Hypothalamus (tissue), 51 donors: ENCODE measurements around the gene TRPV5.

Experiments
- DNase-seq, 51 donors: peaks; one replicate each; lab custom pipeline; 2025; lab: John Stamatoyannopoulos, UW

TRPV5 gene

DNA sequence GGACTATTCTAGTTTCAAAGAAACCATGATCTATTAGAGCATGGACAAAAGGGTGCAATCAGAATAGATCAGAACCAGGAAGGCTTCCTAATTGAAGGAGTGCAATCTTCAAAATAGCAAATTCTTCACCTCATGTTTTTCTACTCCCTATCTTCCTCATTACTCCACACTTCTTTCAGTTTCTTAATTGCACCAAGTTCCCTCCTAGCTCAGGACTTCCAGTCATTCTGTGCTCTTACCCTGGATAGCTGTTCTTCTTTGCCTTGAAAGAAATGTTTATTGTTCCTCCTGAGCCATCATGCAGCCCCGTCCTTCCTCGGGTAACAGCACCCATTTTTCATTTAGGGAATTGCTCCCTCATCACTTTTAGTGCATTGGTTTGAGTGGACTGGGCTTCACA lies 23.1 kb downstream of the TRPV5 start:
- no peak for DNase-seq

DNA sequence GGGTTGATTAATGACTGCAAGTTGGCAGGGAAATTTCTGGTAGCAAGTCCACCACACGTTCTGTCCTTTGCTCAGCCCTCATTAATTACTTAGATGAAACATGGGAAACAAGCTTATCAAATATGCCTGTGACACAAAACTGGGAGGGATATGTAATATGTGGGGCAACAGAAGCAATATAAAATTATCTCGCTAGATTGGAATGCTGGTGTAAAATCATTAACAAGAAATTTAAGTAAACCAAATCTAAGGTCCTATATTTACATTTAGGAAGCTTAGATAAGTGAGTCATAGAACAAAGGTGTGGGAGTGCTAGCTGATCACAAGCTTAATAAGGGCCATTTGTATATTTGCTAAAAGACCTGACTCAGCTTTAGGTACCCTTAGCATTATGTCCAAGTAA lies 23.5 kb downstream of the TRPV5 start:
- no peak for DNase-seq

DNA sequence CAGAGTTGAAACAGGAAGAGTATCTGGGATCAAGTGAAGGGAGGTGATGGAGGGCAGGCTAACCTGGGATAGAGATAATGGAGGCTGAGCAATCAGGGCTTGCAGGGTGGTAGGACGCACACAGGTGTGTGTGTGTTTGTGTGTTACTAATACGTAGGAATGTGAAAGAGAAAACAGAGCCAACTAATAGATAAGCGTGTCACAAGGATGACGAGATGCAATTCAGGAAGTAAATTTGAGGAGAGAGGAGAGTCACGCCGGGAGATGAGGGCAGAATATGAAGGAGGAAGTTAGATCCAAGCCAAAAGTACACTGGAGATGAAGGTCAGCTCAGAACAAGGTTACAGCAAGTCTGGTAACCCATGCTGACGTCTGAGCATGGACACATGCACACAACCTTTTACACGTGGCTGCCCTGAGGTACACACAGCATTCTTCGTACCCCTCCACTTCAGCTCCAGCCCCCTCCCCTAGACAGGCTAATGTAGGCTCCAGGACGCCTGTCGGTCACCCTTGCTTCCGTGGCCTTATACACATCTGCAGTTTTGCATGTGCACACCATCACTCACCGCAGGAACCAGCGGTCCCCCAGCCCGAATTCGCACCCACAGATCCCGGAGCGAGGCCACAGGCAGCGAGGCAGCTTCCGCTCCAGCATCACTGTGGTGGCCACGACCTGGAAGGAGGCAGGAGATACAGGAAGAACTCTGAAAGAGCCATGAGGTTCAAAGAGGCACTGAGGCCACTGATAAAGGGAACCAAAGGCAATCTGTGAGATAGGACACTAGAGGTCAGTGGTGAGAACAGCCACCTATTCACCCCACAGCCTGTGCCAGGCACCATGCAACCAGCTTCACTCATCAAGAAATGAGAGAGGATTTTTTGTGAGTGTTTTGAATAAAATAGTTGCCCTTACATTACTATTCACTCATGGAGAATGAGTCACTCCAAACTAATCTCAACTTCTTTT lies 24.3 kb downstream of the TRPV5 start:
- peak in 3 of 51 donors; percentile 5 to 32 (median 9) for DNase-seq

DNA sequence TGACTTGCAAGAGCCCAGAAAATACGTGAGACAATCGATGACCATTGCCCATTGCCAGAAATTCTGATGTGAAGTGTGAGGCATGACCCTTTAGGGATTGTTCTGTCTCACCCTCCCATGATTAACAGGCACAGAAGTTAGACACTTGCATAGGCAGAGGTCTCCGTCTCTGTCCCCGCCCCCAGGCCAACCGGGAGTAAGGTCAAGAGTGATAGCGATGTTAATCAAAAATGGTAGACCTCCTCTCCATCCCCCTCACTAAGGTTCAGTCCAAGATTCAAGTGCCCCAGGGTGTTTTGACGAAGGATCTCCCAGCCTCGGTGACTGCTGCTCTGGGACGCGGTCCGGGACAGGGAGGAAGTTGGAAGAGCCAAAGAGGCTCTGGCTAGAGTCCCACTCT lies 25.3 kb downstream of the TRPV5 start:
- DNase-seq: no peak

DNA sequence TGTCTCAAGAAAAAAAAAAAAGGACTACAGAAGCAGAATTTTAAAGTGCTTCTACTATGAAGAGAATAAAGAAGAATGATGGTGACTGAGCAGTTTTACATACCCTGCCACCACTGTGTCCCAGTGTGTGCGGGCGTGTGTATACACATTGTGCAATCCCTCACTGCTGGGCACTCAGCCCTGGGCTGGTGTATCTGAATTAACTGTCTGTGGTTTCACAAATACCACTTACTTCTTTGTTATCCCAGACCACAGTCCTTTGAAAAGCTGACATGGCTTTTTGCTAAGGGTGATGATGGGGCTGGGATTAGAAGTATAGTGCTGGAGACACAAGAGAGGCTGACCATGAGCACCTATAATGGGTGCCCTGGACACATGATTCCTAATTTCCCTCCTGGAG lies 26.9 kb downstream of the TRPV5 start:
- no peak for DNase-seq

DNA sequence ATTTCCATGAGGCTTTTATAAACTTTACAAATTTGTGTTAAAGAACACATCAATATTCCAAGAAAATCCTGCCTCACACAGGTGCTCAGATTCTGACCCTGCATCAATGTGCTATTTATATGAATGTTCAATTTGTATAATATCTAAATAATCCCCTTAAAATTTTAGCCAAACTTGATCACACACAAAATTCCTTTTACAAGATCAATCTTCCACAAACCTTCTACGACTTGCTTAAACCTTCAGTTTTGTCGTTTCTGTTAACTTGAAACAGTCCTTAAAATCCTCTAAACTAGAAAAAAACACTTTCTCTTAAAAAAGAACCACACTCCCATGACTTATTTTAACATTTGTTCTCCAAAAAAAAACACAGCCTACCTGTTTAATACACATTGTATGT lies 27.8 kb downstream of the TRPV5 start:
- DNase-seq: no peak

DNA sequence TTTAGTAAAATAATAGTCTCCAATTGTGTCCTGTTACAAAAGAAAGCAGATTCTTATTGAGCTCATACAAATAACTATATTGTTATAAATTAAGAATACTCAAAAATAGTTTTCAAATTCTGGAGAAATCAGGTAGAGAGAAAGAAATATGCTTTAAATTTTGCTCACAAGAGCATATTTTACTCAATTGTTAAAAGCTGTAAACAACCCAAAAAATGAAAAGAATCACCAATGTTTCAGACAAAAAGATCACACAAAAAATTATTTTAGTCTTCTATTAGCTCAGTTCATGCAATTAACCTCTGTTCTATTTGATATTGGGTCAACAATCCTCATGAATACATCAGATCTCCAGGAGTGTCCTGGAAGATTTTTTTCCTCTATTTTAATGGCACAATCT lies 29.4 kb downstream of the TRPV5 start:
- no peak for DNase-seq

DNA sequence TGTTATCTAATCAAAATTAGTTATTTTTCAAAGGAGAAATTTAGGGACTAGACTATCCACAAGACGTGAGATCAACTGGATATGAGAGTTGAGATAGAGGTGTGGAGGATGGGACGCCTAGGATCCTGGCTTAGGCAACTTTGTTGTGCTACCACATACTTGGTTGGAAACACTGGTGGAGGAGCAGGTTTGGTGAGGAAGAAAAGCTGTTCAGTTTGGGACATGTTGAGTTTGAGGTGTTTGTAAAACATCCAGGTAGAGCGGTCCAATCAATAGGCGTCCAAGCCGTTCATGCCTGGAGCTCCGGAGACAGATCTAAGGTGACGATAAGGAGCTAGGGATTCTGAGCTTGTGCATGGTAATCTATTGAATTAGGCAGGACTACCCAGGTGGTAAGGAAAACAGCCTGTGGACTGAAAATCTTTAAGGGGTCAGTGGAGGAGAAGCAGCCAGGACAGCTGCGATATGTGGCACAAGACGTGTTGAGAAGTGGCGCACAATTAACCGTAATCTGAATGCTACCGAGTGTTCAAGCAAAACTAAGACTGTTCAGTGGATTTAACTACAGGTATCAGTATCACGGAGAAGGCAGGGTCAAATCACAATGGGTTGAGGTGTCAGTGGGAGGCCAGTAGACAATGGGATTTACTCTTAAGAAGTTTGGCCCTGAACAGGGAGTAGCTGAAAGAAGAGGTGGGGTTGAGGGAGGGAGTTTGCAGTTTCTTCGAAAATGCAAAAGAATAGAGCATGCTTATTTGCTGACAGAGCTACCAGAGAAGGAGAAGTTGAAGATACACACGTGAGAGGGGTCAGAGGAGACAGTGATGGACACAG lies 31.9 kb downstream of the TRPV5 start:
- no peak for DNase-seq

DNA sequence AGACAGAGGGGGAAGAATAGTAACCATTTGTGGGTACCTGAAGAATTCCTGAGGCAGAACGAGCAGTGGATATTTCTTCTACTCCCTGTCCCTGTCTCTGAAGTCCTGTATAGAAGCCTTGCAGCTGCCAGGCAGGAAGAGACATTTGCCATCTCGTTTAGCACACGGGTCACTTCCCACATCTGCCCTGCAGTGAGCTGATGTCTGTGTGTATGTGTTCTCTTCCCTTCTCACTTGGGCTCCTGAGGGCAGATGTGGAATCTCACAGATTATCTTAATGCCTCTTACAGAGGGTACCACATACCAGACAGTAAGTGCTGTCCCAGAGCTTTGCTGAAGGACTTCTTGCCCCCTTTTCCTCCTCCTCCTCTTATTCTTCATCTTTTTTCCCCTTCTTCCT lies 33.9 kb downstream of the TRPV5 start:
- no peak for DNase-seq

DNA sequence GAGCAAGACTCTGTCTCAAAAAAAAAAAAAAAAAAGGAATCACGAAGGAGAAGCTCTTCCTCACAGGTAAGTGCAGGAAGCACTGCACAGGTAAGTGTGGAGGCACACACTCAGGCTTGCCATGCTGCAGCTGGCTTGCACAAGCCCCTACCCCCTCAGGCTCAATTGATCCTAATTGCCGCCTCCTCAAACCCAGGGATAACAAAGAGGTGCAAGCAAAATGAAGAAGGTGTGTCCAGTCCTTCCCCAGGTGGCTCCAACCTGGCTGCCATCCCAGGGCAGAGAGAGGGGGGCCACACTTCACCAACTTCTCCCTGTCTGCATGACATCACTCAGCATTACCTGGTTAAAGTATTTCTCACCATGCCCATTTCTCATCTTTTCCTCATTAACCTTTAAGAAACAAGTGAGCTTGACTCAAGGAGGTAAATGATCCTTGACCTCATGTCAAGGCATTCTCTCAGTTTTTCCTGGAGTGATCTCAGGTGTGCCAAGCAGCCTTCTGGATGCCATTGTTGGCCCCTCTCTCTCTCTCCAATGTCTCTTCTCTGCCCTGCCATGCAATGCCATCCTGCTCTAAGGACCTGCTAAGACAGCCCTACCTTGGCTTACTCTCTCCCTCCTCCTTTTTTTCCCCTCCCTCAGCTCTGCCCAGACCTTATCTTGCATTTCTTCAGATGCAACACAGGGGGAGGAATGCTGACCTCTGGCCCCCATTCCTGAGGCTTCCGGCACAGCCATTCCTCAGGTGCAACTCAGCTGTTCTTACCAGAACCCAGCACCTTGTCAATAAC lies 35.0 kb downstream of the TRPV5 start:
- DNase-seq: no peak

DNA sequence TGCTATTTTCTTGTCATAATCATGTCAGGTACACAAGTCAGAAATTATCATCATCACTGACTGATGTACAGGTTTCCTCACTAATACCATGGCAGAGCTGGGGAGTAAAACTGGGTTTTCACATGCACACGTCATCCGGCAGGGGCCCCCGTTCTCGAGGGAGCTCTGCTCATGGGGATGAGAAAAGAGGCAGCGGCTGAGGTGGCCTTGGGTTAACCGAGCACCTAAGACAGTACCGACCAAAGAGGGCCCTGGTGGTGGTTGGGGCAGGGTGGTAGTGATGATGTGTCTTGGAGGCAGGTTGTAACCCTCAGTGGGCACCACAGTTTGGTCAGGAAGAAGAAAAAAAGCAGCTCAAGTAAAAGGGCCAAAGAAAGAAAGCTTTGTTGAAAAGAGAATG lies 35.9 kb downstream of the TRPV5 start:
- no peak for DNase-seq

DNA sequence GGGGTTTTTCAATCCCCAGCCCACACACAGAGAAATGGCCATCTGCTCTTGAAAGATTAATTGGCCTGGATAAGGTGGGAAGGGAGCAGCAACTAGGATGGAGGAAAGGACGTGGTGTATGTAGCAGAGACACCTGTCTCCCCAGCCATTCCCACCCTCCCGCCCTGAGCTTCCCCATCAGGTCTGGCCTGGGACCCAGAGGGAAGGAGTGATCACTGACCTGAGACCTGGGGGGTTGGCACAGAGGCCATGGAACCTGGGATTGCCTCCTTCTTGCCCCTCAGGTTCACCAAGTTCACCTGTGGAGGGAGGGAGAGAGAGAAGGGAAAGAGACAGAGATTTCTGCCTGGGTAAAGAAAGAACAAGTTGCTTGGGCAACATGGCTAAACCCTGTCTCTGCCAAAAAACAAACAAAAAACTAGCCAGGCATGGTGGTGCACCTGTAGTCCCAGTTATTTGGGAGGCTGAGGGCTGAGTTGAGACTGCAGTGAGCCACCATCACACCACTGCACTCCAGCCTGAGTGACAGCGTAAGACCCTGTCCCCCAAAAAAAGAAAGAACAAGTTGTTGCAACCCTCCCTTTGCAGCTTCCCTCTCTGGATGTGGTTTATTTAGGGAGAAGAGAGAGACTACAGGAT lies 36.7 kb downstream of the TRPV5 start:
- DNase-seq: no peak

DNA sequence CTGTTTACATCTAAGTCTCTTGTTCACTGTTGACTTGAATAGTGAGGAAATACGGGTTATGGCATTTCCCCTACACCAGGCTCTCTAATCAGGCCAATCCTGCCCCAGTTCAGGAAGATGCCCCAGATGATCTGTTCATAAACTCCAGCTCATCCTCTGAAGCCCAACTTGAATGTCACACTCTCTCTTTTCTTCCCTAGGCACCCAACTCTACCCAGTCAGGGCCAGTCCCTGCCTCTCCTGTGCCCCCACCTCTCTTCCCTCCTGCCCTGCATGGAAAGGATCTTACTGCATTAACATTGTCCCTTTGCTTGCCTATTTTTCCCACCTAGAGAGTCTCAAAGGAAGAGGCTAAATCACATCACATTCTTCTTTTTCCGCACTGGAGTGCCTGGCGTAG lies 37.4 kb downstream of the TRPV5 start:
- no peak for DNase-seq

DNA sequence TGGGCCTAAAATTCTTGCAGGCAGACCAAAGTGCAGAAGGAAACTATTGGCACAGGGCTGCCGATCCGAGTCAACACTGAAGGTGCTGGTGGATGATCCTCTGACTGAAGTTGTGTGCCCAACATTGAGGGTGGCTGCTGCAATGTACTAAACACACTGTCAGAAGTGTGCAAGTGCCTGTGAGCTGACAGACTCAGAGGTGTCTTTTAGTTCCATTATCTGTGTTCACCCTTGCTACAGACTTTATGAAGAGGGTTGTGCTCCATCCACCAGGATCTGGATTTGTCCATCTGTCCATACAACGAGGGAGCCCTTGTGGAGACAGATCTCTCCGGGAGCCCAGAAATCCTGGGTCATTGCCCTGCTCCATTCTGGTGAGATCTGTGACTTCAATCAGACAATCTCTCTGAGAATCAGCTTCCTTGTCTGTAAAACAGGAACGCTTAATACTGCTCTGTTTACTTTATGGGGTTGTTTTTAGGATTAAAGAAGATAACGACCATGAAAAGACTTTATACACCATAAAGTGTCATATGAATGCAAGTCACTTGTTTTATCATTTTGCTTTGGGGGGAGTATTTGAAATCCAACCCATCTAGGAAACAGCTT lies 38.5 kb downstream of the TRPV5 start:
- DNase-seq: no peak

DNA sequence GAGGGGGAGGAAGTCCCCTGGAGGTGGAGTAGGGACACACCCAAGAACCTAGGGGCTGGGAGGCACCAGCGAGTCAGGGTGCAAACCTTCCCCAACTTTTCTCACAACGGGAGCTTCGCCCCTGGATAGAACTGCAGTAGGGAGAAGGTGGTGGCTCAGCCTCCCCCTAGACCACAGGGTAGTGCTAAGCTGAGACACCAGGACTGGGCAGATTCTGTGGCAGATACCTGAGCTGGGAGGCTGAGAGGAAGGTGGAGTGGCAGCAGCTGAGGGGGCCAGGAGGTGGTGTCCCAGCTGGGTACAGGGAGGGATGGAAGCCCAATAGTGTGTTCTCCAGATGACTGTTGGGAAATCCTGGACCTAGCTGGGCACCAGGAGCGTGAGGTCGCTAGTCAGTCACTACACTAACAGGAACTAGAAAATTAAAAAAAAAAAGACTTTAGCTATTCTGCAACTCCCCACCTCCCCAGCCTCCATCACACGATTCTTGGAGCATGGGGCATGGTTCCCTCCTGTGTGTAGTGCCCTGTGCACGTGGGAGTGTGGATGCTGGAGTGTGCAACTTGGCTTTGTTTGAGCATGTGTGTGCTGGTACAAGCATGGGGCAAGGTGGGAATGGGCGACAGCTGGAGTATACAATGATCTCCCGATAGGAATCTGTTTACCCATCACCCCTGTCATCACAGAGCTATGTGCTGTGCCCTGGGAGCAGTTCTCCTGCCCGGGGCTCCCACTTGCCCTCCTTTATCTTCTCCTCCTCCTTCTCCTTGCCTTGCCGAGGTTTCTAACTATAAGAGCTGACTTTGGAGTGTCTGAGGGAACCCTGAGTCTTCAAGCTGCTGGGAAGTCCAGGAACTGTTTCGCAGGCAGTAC lies 39.2 kb downstream of the TRPV5 start:
- no peak for DNase-seq

DNA sequence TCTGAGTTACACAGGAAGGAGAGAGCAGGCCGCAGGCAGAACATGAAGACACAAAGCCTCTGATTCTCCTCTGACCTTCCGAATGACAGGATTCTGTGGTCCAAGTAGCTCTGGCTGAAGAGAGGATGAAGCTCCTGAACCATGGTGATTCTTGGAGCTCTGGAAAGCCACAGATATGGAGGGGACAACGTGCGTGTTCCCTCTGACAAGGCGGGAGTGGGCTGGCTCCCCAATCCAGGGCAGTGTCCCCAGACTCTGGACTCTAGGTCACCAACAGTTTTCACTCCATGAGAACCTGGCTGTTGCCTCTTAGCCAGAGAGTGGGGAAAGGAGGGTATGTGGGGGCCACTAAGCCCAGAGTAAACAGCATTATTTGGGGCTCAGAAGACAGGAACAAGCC lies 40.6 kb downstream of the TRPV5 start:
- no peak for DNase-seq

DNA sequence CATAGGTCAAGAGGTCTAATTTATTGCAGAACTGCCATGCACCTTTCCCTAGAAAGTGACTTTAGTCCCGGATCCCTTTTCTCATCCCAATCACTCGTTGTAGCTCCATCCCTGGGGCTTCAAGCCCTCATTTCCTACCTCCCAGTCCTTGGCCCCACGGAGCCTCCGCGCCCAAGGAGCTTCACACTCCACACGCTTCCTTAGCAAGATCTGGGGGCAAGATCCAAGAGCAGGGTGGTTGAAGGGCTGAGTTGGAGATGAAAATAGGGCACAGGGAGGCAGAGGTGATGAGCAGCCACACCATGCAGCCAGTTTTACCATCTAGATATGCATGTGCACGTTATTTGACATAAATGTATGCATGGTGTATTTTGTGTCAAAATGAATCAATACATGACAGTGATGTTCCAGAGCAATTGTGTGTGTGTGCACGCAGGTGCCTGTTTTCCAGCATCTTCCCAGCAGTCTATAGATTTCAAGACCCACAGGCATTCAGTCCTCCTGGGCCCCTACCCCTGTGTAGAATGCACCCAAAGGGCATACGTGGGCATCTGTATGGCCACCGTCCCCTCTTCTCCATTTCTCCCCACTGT lies 42.0 kb downstream of the TRPV5 start:
- no peak for DNase-seq

DNA sequence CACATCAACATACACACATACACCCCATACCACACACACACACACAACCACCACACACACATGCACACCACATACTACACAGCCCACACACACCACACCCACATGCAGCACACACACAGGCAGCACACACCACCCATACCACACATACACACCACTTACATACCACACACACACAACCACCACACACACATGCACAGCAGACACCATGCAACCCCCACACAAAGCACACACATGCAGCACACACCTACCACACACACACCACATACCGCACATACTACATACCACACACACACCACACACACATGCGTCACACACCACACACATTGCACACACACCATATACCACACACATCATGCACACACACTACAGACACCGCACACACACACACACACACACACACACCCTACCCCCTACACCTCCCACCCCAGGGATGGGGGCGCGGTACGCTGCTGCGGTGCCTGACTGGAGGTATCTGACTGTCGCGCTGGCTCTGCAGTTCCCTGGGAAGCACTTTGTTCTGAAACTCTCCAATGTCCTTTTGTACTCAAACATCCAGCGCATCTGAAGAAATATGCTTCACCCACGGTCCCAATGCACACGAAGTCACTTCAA lies 42.6 kb downstream of the TRPV5 start:
- no peak for DNase-seq
